H1 (cell line): ENCODE measurements around the gene PAQR9. TPM values are rescaled to one million over a fixed set of nuclear protein-coding genes. Genes with fewer than 3 reads are reported as not detected.

Experiments used
- CTCF ChIA-PET: fragments of 300-600 bp; sonication (Branson Sonifier 250); formaldehyde crosslinking; loops from one replicate; lab custom pipeline; 2021; ENCODE audit not compliant: partially characterized antibody; lab: Charles Lee
- POLR2A ChIA-PET: fragments of 300-600 bp; sonication (Branson Sonifier 250); formaldehyde crosslinking; loops from one replicate; lab custom pipeline; 2021; ENCODE audit warnings: inconsistent platforms; ENCODE audit not compliant: partially characterized antibody; lab: Charles Lee
- DNase-seq, 2 experiments: peaks; one replicate each; pipeline versions ENCODE4 v3.0.0 to v3.0.0-alpha.2; 2010 to 2022; ENCODE audit warnings: low spot score in 2 of 2, low read depth in 1 of 2, mixed read lengths in 1 of 2
- FAIRE-seq: peaks from 2 replicates; lab custom pipeline; 2011; peaks lifted over from hg19 to GRCh38; lab: Jason Lieb, UNC
- H2AFZ ChIP-seq: 2 replicates; pipeline ENCODE4 v1.8.1; 2012; ENCODE audit warnings: low read length, inconsistent platforms
- H2AK5ac ChIP-seq: 2 replicates; pipeline ENCODE4 v1.6.1; 2013; ENCODE audit warnings: low read depth, low read length
- H2BK120ac ChIP-seq: replicated peaks from 2 replicates; pipeline ENCODE3; 2013; ENCODE audit warnings: low read depth, low read length, inconsistent platforms
- H2BK12ac ChIP-seq: 2 replicates; pipeline ENCODE4 v1.6.1; 2013; ENCODE audit warnings: low read depth, low read length
- H2BK15ac ChIP-seq: 2 replicates; pipeline ENCODE4 v1.6.1; 2013; ENCODE audit warnings: low read length
- H2BK20ac ChIP-seq: 2 replicates; pipeline ENCODE4 v1.6.1; 2013; ENCODE audit warnings: low read length
- H2BK5ac ChIP-seq: 2 replicates; pipeline ENCODE4 v1.6.1; 2013; ENCODE audit warnings: low read depth, low read length
- H3K14ac ChIP-seq: 2 replicates; pipeline ENCODE4 v1.6.1; 2013; ENCODE audit warnings: inconsistent platforms; ENCODE audit not compliant: insufficient read length
- H3K18ac ChIP-seq: 2 replicates; pipeline ENCODE4 v1.6.1; 2013; ENCODE audit warnings: low read length; ENCODE audit errors: extremely low read depth
- H3K23ac ChIP-seq: 2 replicates; pipeline ENCODE4 v1.6.1; 2013; ENCODE audit warnings: inconsistent platforms; ENCODE audit not compliant: insufficient read length
- H3K23me2 ChIP-seq: 2 replicates; pipeline ENCODE4 v1.6.1; 2013; ENCODE audit warnings: low read depth, low read length
- H3K27ac ChIP-seq: 2 replicates; pipeline ENCODE4 v1.6.1; 2011; ENCODE audit warnings: low read depth, low read length, inconsistent platforms
- H3K27me3 ChIP-seq, 4 experiments: replicated peaks in 1 of 4; 1 replicate in 1 of 4; 2 replicates in 3 of 4; pipeline versions ENCODE4 v1.6.1 to v1.8.1; 2011 to 2013; ENCODE audit warnings: low read length in 3 of 4, mild to moderate bottlenecking in 3 of 4, inconsistent platforms in 2 of 4, mixed read lengths in 2 of 4, moderate library complexity in 1 of 4; ENCODE audit not compliant: control insufficient read depth in 3 of 4, insufficient read depth in 3 of 4; ENCODE audit errors: extremely low read depth in 1 of 4
- H3K36me3 ChIP-seq, 4 experiments: 2 replicates each; pipeline versions ENCODE4 v1.6.1 to v1.8.1; 2011 to 2013; ENCODE audit warnings: mild to moderate bottlenecking in 4 of 4, low read length in 3 of 4, moderate library complexity in 2 of 4, control low read depth in 1 of 4, inconsistent platforms in 1 of 4; ENCODE audit not compliant: insufficient read depth in 4 of 4, control insufficient read depth in 2 of 4
- H3K4ac ChIP-seq: replicated peaks from 2 replicates; pipeline ENCODE3; 2013; ENCODE audit warnings: low read length, low read depth, mixed read lengths, inconsistent platforms; ENCODE audit not compliant: insufficient read length
- H3K4me1 ChIP-seq, 4 experiments: replicated peaks in 1 of 4; 1 replicate in 1 of 4; 2 replicates in 3 of 4; pipeline versions ENCODE4 v1.6.1 to v1.8.1; 2011 to 2013; ENCODE audit warnings: low read length in 3 of 4, inconsistent platforms in 2 of 4, mixed read lengths in 1 of 4; ENCODE audit not compliant: insufficient read depth in 4 of 4, control insufficient read depth in 3 of 4
- H3K4me2 ChIP-seq, 2 experiments: 2 replicates each; pipeline versions ENCODE4 v1.6.1 to v1.8.1; 2011 to 2013; ENCODE audit warnings: low read depth in 2 of 2, low read length in 2 of 2, control low read depth in 1 of 2, inconsistent platforms in 1 of 2, mild to moderate bottlenecking in 1 of 2; ENCODE audit not compliant: insufficient read depth in 1 of 2
- H3K4me3 ChIP-seq, 4 experiments: fragments of 200-600, 300-600 bp in 1 of 4; sonication (generic), shearing (Covaris generic), sonication (Bioruptor Twin) in 1 of 4; 2 replicates each; pipeline versions ENCODE4 v1.5.1 to v1.8.1; 2011 to 2016; ENCODE audit warnings: low read length in 4 of 4, low read depth in 3 of 4, control low read depth in 2 of 4, inconsistent platforms in 2 of 4, mild to moderate bottlenecking in 2 of 4, mixed read lengths in 1 of 4, moderate library complexity in 1 of 4; ENCODE audit not compliant: insufficient read depth in 2 of 4; ENCODE audit errors: extremely low read depth in 1 of 4
- H3K56ac ChIP-seq: replicated peaks from 2 replicates; pipeline ENCODE3; 2013; ENCODE audit warnings: low read depth, mild to moderate bottlenecking, mixed read lengths, low read length, inconsistent platforms; ENCODE audit not compliant: insufficient read length
- H3K79me1 ChIP-seq: 2 replicates; pipeline ENCODE4 v1.6.1; 2013; ENCODE audit warnings: low read depth, low read length, control low read depth
- H3K79me2 ChIP-seq, 2 experiments: 2 replicates each; pipeline versions ENCODE4 v1.6.1 to v1.8.1; 2012 to 2013; ENCODE audit warnings: low read length in 2 of 2, mild to moderate bottlenecking in 2 of 2, inconsistent platforms in 1 of 2; ENCODE audit not compliant: insufficient read depth in 2 of 2, control insufficient read depth in 1 of 2
- H3K9ac ChIP-seq, 4 experiments: replicated peaks in 1 of 4; 1 replicate in 1 of 4; 2 replicates in 3 of 4; pipeline versions ENCODE4 v1.6.1 to v1.8.1; 2011 to 2013; ENCODE audit warnings: low read depth in 3 of 4, low read length in 3 of 4, control low read depth in 2 of 4, mild to moderate bottlenecking in 2 of 4, moderate library complexity in 2 of 4, inconsistent platforms in 1 of 4; ENCODE audit errors: extremely low read depth in 1 of 4
- H3K9me3 ChIP-seq, 2 experiments: 2 replicates each; pipeline versions ENCODE4 v1.6.1 to v1.8.1; 2012 to 2013; ENCODE audit warnings: mild to moderate bottlenecking in 2 of 2, moderate library complexity in 2 of 2, control low read depth in 1 of 2, inconsistent platforms in 1 of 2, low read depth in 1 of 2, low read length in 1 of 2, mixed read lengths in 1 of 2; ENCODE audit not compliant: insufficient read depth in 2 of 2
- H4K20me1 ChIP-seq, 2 experiments: replicated peaks in 1 of 2; 2 replicates each; pipeline versions ENCODE3 to v1.8.1; 2011 to 2013; ENCODE audit warnings: inconsistent platforms in 2 of 2, low read length in 2 of 2, mild to moderate bottlenecking in 1 of 2; ENCODE audit not compliant: insufficient read depth in 2 of 2, control insufficient read depth in 1 of 2
- H4K5ac ChIP-seq: 2 replicates; pipeline ENCODE4 v1.6.1; 2013; ENCODE audit warnings: low read length, low read depth, mixed read lengths, inconsistent platforms; ENCODE audit not compliant: insufficient read length
- H4K8ac ChIP-seq: 2 replicates; pipeline ENCODE4 v1.8.0; 2013; ENCODE audit warnings: mild to moderate bottlenecking, moderate library complexity, low read length, inconsistent platforms; ENCODE audit not compliant: insufficient read depth; ENCODE audit errors: extremely low read depth
- H4K91ac ChIP-seq: replicated peaks from 2 replicates; pipeline ENCODE3; 2013; ENCODE audit warnings: low read length, mixed read lengths, inconsistent platforms; ENCODE audit not compliant: insufficient read length
- RAD21 ChIP-seq, 2 experiments: IDR thresholded peaks in 1 of 2; conservative IDR thresholded peaks in 1 of 2; 2 replicates each; pipeline ENCODE4 v1.6.1; 2011; ENCODE audit warnings: low read depth in 2 of 2, low read length in 2 of 2, improper control_type of control experiment in 1 of 2, inconsistent platforms in 1 of 2, mild to moderate bottlenecking in 1 of 2, moderate library complexity in 1 of 2
- WGBS, 2 experiments: shearing (Covaris generic) in 1 of 2; methylation state at CpG; one replicate each; pipeline versions ENCODE4 v1.1.6 to v1.1.7; 2013 to 2015; ENCODE audit warnings: low lambda C conversion rate in 2 of 2, mixed read lengths in 2 of 2, inconsistent platforms in 1 of 2, low coverage in 1 of 2, missing lambda C conversion rate in 1 of 2; ENCODE audit not compliant: insufficient replicate concordance in 2 of 2, insufficient coverage in 1 of 2, insufficient read length in 1 of 2; ENCODE audit errors: extremely low coverage in 1 of 2, missing lambda C conversion rate in 1 of 2; 5-methylcytosine and 5-hydroxymethylcytosine counted together
- polyA plus RNA-seq, 7 experiments: library from polyadenylated mRNA; depleted of rRNA in 3 of 7; stranded (reverse) in 5 of 7; unstranded in 2 of 7; fragments of >200 nt in 5 of 7; fragments of 200-250 nt in 2 of 7; gene quantifications; 1 replicate in 5 of 7; 2 replicates in 1 of 7; 4 replicates in 1 of 7; pipeline versions ENCODE4 v1.2.1 to v1.2.3, GENCODE V29; 2011 to 2013; ENCODE audit warnings: missing spikeins in 2 of 7, mixed read lengths in 2 of 7
- total RNA-seq: library from RNA; stranded (reverse); fragmentation: NEBNext Ultra II Directional; extraction: Animal tissue kit (Norgen Biotek cat#: 25700); gene quantifications from 2 replicates; pipeline ENCODE4 v1.2.1, GENCODE V29; 2021

The PAQR9 gene
- total and polyA plus RNA-seq, 2 of the 8 experiments (the other 6 are each of a cell fraction or from before 2014, with no cell fraction given), result 2.6 to 5.2 TPM

DNA sequence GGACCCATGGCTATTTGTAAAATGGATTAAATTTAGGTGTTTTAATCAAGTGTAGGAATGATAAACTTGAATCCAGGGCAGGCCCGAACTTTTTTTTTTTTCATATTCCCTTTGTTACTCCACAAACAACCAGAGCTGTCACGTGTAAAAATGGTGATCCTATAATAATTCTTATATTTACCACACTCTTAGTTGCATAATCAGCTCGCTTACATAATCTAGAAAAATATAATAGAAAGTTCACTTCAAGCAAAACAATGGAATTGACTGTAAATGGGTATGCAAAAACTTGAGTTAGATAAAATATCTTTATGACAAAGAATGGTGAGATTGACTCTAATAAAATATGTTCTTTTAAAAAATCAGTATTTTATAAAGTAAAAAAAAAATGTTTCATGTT is 2.1 kb upstream of the PAQR9 start:
- Histone ChIP-seq H3K36me3 (no peaks in the 10 kb centered on the region), H3K14ac (no peak overlapping the region), H2BK120ac (no peak overlapping the region), H3K9me3 (peaks cover 0 to 7% of the 10 kb centered on the region in 2 experiments; a peak in 1 of 4 replicates), H3K4me1 (peaks cover 0 to 10% (median 6%) of the 10 kb centered on the region in 4 experiments; a peak in 5 of 7 replicates), H3K4me3 (no peak overlapping the region), H2BK5ac (no peak overlapping the region), H2BK15ac (no peak overlapping the region), H4K91ac (no peak overlapping the region), H3K56ac (no peak overlapping the region), H2AK5ac (no peak overlapping the region), H3K23me2 (peaks cover 10% of the 10 kb centered on the region), H4K8ac (no peak overlapping the region), H3K27ac (no peak overlapping the region), H4K20me1 (no peaks in the 10 kb centered on the region), H3K4me2 (no peak overlapping the region), H3K4ac (no peak overlapping the region), H3K79me1 (no peaks in the 10 kb centered on the region), H3K79me2 (no peaks in the 10 kb centered on the region), H2BK20ac (no peak overlapping the region), H3K18ac (no peak overlapping the region), H3K27me3 (peaks cover 5 to 29% (median 23%) of the 10 kb centered on the region in 4 experiments), H4K5ac (no peak overlapping the region), H3K23ac (no peak overlapping the region), H2BK12ac (no peak overlapping the region), H3K9ac (no peak overlapping the region), H2AFZ (no peak overlapping the region)
- WGBS, 2 experiments, result 93% methylated on average over 3 of the region's 3 CpGs; no CpG with 5 or more reads in 1 of the 2 experiments
- DNase-seq (no peak), FAIRE-seq (no peak)
- ChIA-PET CTCF (interaction anchor here (0.9 to 2.9 kb wide), 5 partner anchors 9 to 61 kb away, joined by 3 to 12 read pairs (median 6); no protein-coding TSS in a partner anchor), POLR2A (interaction anchor here (0.8 kb wide), 1 partner anchor 36 kb away, joined by 3 read pairs; the partner anchor contains the start of gene U2SURP)
- TF ChIP-seq RAD21 (IDR thresholded peaks at IDR 0.05 in 1 of 2, conservative IDR thresholded peaks at IDR 0.05 in 1 of 2; ENCODE audit: low read depth in 2 of 2, low read length in 2 of 2), result no peak
